Testis (tissue), 2 donors: ENCODE measurements around the gene VOPP1.

Experiments
- CTCF ChIP-seq, 3 experiments: fragments of 450-650 bp in 2 of 3; fragments of 200-600 bp in 1 of 3; sonication (generic) in 1 of 3; IDR thresholded peaks; one replicate each; pipeline ENCODE4 v1.5.1; 2016 to 2019; ENCODE audit warnings: antibody characterized with exemption in 3 of 3, mild to moderate bottlenecking in 2 of 3, moderate library complexity in 1 of 3
- POLR2A ChIP-seq: fragments of 450-650 bp; IDR thresholded peaks from one replicate; pipeline ENCODE4 v1.6.1; 2017; ENCODE audit warnings: antibody characterized with exemption, mild to moderate bottlenecking, moderate library complexity

GRCh38 chr7:55507743-55508142, 64.6 kb downstream of the VOPP1 start:
- TF ChIP-seq POLR2A = no peak
- no peak for TF ChIP-seq CTCF (IDR thresholded peaks at IDR 0.05)
